Upper lobe of left lung (tissue), 6 donors: Measurements from ENCODE around the gene CIT. TPM values are rescaled to one million over a fixed set of nuclear protein-coding genes. Genes with fewer than 3 reads are reported as not detected.

Experiments used
- ATAC-seq, 2 donors: fragments of 200-7000 bp; cut with Tn5 transposase; one replicate each; pipeline ENCODE4 v1.9.1; 2022; ENCODE audit warnings: mild to moderate bottlenecking in 2 of 2, moderate library complexity in 2 of 2; ENCODE audit not compliant: low FRiP score in 2 of 2
- DNase-seq, 2 donors: peaks; one replicate each; pipeline ENCODE4 v3.0.0-alpha.2; 2019 to 2020
- H3K27ac ChIP-seq, 4 donors: fragments of 200-600 bp; sonication (generic); one replicate each; pipeline ENCODE4 v1.5.1; 2016 to 2019
- H3K27me3 ChIP-seq, 4 donors: fragments of 200-600 bp; sonication (generic); one replicate each; pipeline ENCODE4 v1.5.1; 2017 to 2019
- H3K36me3 ChIP-seq, 4 donors: fragments of 200-600 bp; sonication (generic); one replicate each; pipeline ENCODE4 v1.5.1; 2016 to 2019
- H3K4me1 ChIP-seq, 4 donors: fragments of 200-600 bp; sonication (generic); one replicate each; pipeline ENCODE4 v1.5.1; 2018 to 2019
- H3K4me3 ChIP-seq, 4 donors: fragments of 200-600 bp; sonication (generic); one replicate each; pipeline ENCODE4 v1.5.1; 2017 to 2019; ENCODE audit warnings: mild to moderate bottlenecking in 2 of 4, moderate library complexity in 1 of 4
- H3K9me3 ChIP-seq, 4 donors: fragments of 200-600 bp; sonication (generic); one replicate each; pipeline ENCODE4 v1.5.1; 2018 to 2019
- EP300 ChIP-seq, 4 donors: sonication (generic); formaldehyde crosslinking; IDR thresholded peaks; one replicate each; pipeline ENCODE4 v1.5.1; 2017; ENCODE audit warnings: antibody characterized with exemption in 4 of 4, control low read depth in 2 of 4
- POLR2A ChIP-seq, 4 donors: fragments of 450-650 bp; IDR thresholded peaks; one replicate each; pipeline ENCODE4 v1.5.1; 2016 to 2017; ENCODE audit warnings: antibody characterized with exemption in 4 of 4, mild to moderate bottlenecking in 2 of 4
- POLR2AphosphoS5 ChIP-seq, 2 donors: sonication (generic); formaldehyde crosslinking; IDR thresholded peaks; one replicate each; pipeline ENCODE4 v1.5.1; 2017; ENCODE audit warnings: antibody characterized with exemption in 2 of 2
- WGBS, 2 donors: methylation state at CpG; one replicate each; pipeline ENCODE4 v1.1.5; 2017 to 2018; 5-methylcytosine and 5-hydroxymethylcytosine counted together
- total RNA-seq, 6 donors: library from RNA; depleted of rRNA in 4 of 6; stranded (reverse); fragments of >200 nt in 4 of 6; gene quantifications; one replicate each; pipeline versions ENCODE4 v1.1.0 to v1.2.1, GENCODE V29; 2016 to 2021
- TF ChIP-seq, protein P1 (sequence below), 6 experiments: fragments of 450-650 bp in 4 of 6; fragments of 200-600 bp in 2 of 6; sonication (generic) in 2 of 6; IDR thresholded peaks; one replicate each; pipeline ENCODE4 v1.5.1; 2016 to 2019; ENCODE audit warnings: antibody characterized with exemption in 6 of 6
- donor health status: DM: no; HTN: no; CAD: no; lungs with moderate emphysema.
- donor health status: DM: no; HTN: yes; CAD: no; lungs with severe emphysema.

The CIT gene
- total RNA-seq, 6 donors from 2014 or later = 7.8 to 185 (median 73.6) TPM

DNA sequence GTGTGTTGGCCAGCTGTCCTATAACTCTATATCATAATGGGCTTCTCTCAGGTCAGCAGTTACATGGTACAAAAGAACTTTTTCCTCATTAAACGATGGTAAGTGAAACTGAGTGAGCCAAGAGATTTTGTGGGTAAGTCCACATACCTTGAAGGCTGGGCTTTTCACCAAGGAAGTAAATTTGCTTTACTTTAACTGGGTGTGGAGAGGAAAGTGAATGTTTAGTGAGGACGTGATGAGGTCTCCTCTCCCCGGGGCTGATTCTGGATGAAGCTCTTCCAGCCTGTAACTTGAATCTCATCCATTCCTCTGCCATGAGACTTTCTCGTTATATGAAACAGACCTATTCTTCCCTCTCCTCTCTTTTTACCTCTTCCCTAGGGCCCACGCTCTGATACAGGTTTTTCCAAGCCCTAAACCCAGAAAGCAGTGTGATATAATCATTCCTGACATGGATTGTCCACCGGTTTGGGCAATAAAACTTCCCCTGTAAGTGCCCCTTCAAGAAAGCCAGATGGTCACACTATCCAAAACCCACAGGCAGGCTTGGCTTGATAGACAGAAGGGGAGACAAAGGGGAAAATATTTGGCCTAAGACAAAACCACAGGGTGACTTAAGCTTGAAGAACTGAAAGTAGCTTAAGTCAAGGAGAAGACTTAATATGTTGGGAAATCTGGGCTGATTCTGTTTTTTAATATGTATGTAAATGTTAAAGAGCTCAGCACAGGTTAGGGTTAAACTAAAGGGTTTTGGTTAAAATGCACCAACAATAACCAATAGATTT, 50.3 kb downstream of the CIT start:
- Histone ChIP-seq H3K4me1 (no peaks in the 10 kb centered on the region), H3K36me3 (no peaks in the 10 kb centered on the region), H3K27me3 (no peaks in the 10 kb centered on the region), H3K9me3 (no peaks in the 10 kb centered on the region), H3K4me3 (no peak overlapping the region), H3K27ac (no peak overlapping the region)
- WGBS, 2 donors = 86 to 89% methylated on average over 6 of the region's 6 CpGs
- ATAC-seq (no peak), DNase-seq (no peak)
- TF ChIP-seq EP300 (IDR thresholded peaks at IDR 0.05) = no peak
- TF ChIP-seq POLR2AphosphoS5 (IDR thresholded peaks at IDR 0.05) = no peak
- no peak for TF ChIP-seq POLR2A (IDR thresholded peaks at IDR 0.05)
- TF ChIP-seq, protein P1, sequence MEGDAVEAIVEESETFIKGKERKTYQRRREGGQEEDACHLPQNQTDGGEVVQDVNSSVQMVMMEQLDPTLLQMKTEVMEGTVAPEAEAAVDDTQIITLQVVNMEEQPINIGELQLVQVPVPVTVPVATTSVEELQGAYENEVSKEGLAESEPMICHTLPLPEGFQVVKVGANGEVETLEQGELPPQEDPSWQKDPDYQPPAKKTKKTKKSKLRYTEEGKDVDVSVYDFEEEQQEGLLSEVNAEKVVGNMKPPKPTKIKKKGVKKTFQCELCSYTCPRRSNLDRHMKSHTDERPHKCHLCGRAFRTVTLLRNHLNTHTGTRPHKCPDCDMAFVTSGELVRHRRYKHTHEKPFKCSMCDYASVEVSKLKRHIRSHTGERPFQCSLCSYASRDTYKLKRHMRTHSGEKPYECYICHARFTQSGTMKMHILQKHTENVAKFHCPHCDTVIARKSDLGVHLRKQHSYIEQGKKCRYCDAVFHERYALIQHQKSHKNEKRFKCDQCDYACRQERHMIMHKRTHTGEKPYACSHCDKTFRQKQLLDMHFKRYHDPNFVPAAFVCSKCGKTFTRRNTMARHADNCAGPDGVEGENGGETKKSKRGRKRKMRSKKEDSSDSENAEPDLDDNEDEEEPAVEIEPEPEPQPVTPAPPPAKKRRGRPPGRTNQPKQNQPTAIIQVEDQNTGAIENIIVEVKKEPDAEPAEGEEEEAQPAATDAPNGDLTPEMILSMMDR (IDR thresholded peaks at IDR 0.05) = no peak

DNA sequence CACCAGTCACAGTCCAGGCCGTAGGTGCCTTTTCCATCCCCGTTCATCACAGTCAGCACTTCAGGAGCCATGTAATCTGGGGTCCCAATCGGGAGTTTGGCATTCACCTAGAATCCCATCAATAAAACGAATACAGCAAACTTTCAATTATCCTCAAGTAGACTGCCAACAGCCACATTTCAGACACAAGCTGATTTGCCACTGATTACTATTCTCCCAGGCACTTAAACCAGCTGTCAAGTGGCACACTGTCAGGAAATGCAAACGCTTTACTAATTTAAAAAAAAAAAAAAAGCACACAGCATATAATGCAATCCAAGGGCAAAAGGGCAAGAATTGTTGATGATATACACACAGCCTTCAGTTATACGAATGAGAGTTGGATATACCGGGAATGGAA, 51.9 kb downstream of the CIT start:
- TF ChIP-seq EP300 (IDR thresholded peaks at IDR 0.05) (no peak), POLR2AphosphoS5 (IDR thresholded peaks at IDR 0.05) (no peak), POLR2A (IDR thresholded peaks at IDR 0.05) (no peak)
- TF ChIP-seq, protein P1 (IDR thresholded peaks at IDR 0.05) = no peak
- H3K9me3 ChIP-seq = no peaks in the 10 kb centered on the region
- H3K4me1 ChIP-seq = no peaks in the 10 kb centered on the region
- no peak overlapping the region for H3K4me3 ChIP-seq
- H3K27me3 ChIP-seq = no peaks in the 10 kb centered on the region
- no peaks in the 10 kb centered on the region for H3K36me3 ChIP-seq
- WGBS, 2 donors = 88 to 89% methylated on average over 7 of the region's 7 CpGs
- ATAC-seq (no peak), DNase-seq (no peak)
- H3K27ac ChIP-seq = no peak overlapping the region

- DNase-seq (no peak), ATAC-seq (no peak)
- no peaks in the 10 kb centered on the region for H3K27me3 ChIP-seq
- 58 to 72% methylated on average over 2 of the region's 2 CpGs for WGBS, 2 donors
- no peak overlapping the region for H3K27ac ChIP-seq
- no peaks in the 10 kb centered on the region for H3K9me3 ChIP-seq
- no peak overlapping the region for H3K4me3 ChIP-seq
- TF ChIP-seq EP300 (IDR thresholded peaks at IDR 0.05) (no peak), POLR2AphosphoS5 (IDR thresholded peaks at IDR 0.05) (no peak)
- TF ChIP-seq, protein P1 (IDR thresholded peaks at IDR 0.05) = no peak
- no peaks in the 10 kb centered on the region for H3K36me3 ChIP-seq
- H3K4me1 ChIP-seq = no peaks in the 10 kb centered on the region
Observed at GRCh38 chr12:119822046-119822445, 55.1 kb downstream of the CIT start.

- ATAC-seq (no peak), DNase-seq (no peak)
- TF ChIP-seq POLR2A (IDR thresholded peaks at IDR 0.05) (no peak), EP300 (IDR thresholded peaks at IDR 0.05) (no peak), POLR2AphosphoS5 (IDR thresholded peaks at IDR 0.05) (no peak)
- TF ChIP-seq, protein P1 (IDR thresholded peaks at IDR 0.05) = no peak
- H3K27me3 ChIP-seq = no peaks in the 10 kb centered on the region
- 94 to 96% methylated on average over 5 of the region's 5 CpGs for WGBS, 2 donors
- no peak overlapping the region for H3K4me3 ChIP-seq
- H3K27ac ChIP-seq = no peak overlapping the region
- H3K36me3 ChIP-seq = no peaks in the 10 kb centered on the region
- H3K4me1 ChIP-seq = no peaks in the 10 kb centered on the region
- no peaks in the 10 kb centered on the region for H3K9me3 ChIP-seq
Observed at GRCh38 chr12:119819322-119819721, 57.8 kb downstream of the CIT start.
